Skin of body (tissue), 2 donors: ENCODE measurements around the gene ZNF446. TPM values are rescaled to one million over a fixed set of nuclear protein-coding genes. Genes with fewer than 3 reads are reported as not detected.
"Not testable (repeated sequence)": the region's sequence is repeated elsewhere in the genome, so short reads cannot be mapped to it uniquely, and the experiment has no call there.

Experiments
- DNase-seq: peaks from one replicate; lab custom pipeline; 2025; lab: John Stamatoyannopoulos, UW
- total RNA-seq: library from RNA; depleted of rRNA; stranded (reverse); fragments of >200 nt; gene quantifications from one replicate; pipeline ENCODE4 v1.2.3, GENCODE V29; 2014

ZNF446 gene
- total RNA-seq = 4.6 TPM

- DNase-seq = peak; percentile 94
Observed at GRCh38 chr19:58475714-58476497, at the start of gene ZNF446. ZNF446 (plus strand) TSS chr19:58476352; CDS start chr19:58477219, 867 bp downstream.

- no peak for DNase-seq
Observed at GRCh38 chr19:58428617-58429016, 47.5 kb upstream of the ZNF446 start.

- DNase-seq = no peak
Observed at GRCh38 chr19:58429745-58430144, 46.4 kb upstream of the ZNF446 start.

- DNase-seq = no peak
Observed at GRCh38 chr19:58434217-58434616, 41.9 kb upstream of the ZNF446 start.

- peak; percentile 100 for DNase-seq
Observed at GRCh38 chr19:58439576-58440554, 36.3 kb upstream of the ZNF446 start, which contains the start of gene ZNF132. ZNF132 (minus strand) TSS chr19:58440153; CDS start chr19:58439821, 332 bp downstream.

GRCh38 chr19:58440556-58440955 lies 35.6 kb upstream of the ZNF446 start:
- no peak for DNase-seq

- not testable (repeated sequence) for DNase-seq
Observed at GRCh38 chr19:58442986-58443385, 33.2 kb upstream of the ZNF446 start.

GRCh38 chr19:58448860-58449259 lies 27.3 kb upstream of the ZNF446 start:
- not testable (repeated sequence) for DNase-seq

- not testable (repeated sequence) for DNase-seq
Observed at GRCh38 chr19:58449980-58450379, 26.2 kb upstream of the ZNF446 start.

GRCh38 chr19:58450856-58451357 lies 25.2 kb upstream of the ZNF446 start:
- DNase-seq = no peak

- DNase-seq = peak; percentile 96
Observed at GRCh38 chr19:58451358-58452101, 24.6 kb upstream of the ZNF446 start, which contains the start of gene ZNF324B. ZNF324B (plus strand) TSS chr19:58451622; CDS start chr19:58453702, 2,080 bp downstream.

GRCh38 chr19:58453743-58454142 lies 22.4 kb upstream of the ZNF446 start:
- DNase-seq = no peak

- no peak for DNase-seq
Observed at GRCh38 chr19:58455306-58455705, 20.8 kb upstream of the ZNF446 start.

GRCh38 chr19:58456111-58456510 lies 20.0 kb upstream of the ZNF446 start:
- no peak for DNase-seq

GRCh38 chr19:58460039-58460438 lies 16.1 kb upstream of the ZNF446 start:
- no peak for DNase-seq

GRCh38 chr19:58466089-58466759 lies 9.9 kb upstream of the ZNF446 start:
- no peak for DNase-seq

- peak; percentile 95 for DNase-seq
Observed at GRCh38 chr19:58466760-58467589, 9.2 kb upstream of the ZNF446 start, which contains the start of gene ZNF324. ZNF324 (plus strand) TSS chr19:58467080; CDS start chr19:58469186, 2,106 bp downstream.

- DNase-seq = no peak
Observed at GRCh38 chr19:58468216-58468839, 7.8 kb upstream of the ZNF446 start.
